IPS-20b (cell line): Measurements from ENCODE around the gene USP37.

Experiments
- H3K27ac ChIP-seq: one replicate; pipeline ENCODE4 v1.5.1; 2013; ENCODE audit warnings: low read length
- H3K27me3 ChIP-seq: 2 replicates; pipeline ENCODE4 v1.6.1; 2013; ENCODE audit warnings: mild to moderate bottlenecking, low read length, inconsistent platforms; ENCODE audit not compliant: insufficient read depth
- H3K36me3 ChIP-seq: 2 replicates; pipeline ENCODE4 v1.6.1; 2013; ENCODE audit warnings: low read depth, mild to moderate bottlenecking, inconsistent platforms, low read length, moderate library complexity; ENCODE audit not compliant: insufficient read depth
- H3K4me1 ChIP-seq: 2 replicates; pipeline ENCODE4 v1.6.1; 2013; ENCODE audit warnings: mild to moderate bottlenecking, control low read depth, inconsistent platforms, low read length, moderate library complexity; ENCODE audit not compliant: insufficient read depth
- H3K4me3 ChIP-seq: 2 replicates; pipeline ENCODE4 v1.5.1; 2013; ENCODE audit warnings: mild to moderate bottlenecking, low read length, inconsistent platforms
- H3K9ac ChIP-seq: 2 replicates; pipeline ENCODE4 v1.6.1; 2013; ENCODE audit warnings: low read depth, mild to moderate bottlenecking, inconsistent platforms, low read length, moderate library complexity
- H3K9me3 ChIP-seq: 2 replicates; pipeline ENCODE4 v1.6.1; 2013; ENCODE audit warnings: mild to moderate bottlenecking, low read depth, low read length, inconsistent platforms; ENCODE audit not compliant: insufficient read depth

The USP37 gene

DNA sequence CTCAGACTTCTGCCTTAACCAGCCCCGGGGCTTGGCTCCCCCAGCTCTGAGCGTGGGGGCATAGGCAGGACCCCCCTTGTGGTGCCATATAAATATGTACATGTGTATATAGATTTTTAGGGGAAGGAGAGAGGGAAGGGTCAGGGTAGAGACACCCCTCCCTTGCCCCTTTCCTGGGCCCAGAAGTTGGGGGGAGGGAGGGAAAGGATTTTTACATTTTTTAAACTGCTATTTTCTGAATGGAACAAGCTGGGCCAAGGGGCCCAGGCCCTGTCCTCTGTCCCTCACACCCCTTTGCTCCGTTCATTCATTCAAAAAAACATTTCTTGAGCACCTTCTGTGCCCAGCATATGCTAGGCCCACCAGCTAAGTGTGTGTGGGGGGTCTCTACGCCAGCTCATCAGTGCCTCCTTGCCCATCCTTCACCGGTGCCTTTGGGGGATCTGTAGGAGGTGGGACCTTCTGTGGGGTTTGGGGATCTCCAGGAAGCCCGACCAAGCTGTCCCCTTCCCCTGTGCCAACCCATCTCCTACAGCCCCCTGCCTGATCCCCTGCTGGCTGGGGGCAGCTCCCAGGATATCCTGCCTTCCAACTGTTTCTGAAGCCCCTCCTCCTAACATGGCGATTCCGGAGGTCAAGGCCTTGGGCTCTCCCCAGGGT, 162.9 kb downstream of the USP37 start:
- Histone ChIP-seq H3K27me3 (no peaks in the 10 kb centered on the region), H3K9ac (peak overlapping the region; percentile 82; the same call in 1 of the 2 replicates), H3K4me1 (peaks cover 15% of the 10 kb centered on the region; the same call in 1 of the 2 replicates), H3K4me3 (peak overlapping the region; percentile 78), H3K27ac (peak overlapping the region; percentile 89), H3K36me3 (peaks cover 21% of the 10 kb centered on the region), H3K9me3 (no peaks in the 10 kb centered on the region)

DNA sequence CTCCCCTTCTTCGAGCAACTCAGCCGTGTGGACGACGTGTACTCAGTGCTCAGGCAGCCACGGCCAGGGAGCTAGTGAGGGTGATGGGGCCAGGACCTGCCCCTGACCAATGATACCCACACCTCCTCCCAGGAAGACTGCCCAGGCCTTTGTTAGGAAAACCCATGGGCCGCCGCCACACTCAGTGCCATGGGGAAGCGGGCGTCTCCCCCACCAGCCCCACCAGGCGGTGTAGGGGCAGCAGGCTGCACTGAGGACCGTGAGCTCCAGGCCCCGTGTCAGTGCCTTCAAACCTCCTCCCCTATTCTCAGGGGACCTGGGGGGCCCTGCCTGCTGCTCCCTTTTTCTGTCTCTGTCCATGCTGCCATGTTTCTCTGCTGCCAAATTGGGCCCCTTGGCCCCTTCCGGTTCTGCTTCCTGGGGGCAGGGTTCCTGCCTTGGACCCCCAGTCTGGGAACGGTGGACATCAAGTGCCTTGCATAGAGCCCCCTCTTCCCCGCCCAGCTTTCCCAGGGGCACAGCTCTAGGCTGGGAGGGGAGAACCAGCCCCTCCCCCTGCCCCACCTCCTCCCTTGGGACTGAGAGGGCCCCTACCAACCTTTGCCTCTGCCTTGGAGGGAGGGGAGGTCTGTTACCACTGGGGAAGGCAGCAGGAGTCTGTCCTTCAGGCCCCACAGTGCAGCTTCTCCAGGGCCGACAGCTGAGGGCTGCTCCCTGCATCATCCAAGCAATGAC, 163.6 kb downstream of the USP37 start:
- Histone ChIP-seq H3K27ac (no peak overlapping the region), H3K9ac (peak overlapping the region; percentile 82; the same call in 1 of the 2 replicates), H3K36me3 (peaks cover 21% of the 10 kb centered on the region), H3K4me1 (peaks cover 15% of the 10 kb centered on the region; the same call in 1 of the 2 replicates), H3K4me3 (no peak overlapping the region), H3K27me3 (peaks cover under 1% of the 10 kb centered on the region; the same call in 1 of the 2 replicates), H3K9me3 (no peaks in the 10 kb centered on the region)

DNA sequence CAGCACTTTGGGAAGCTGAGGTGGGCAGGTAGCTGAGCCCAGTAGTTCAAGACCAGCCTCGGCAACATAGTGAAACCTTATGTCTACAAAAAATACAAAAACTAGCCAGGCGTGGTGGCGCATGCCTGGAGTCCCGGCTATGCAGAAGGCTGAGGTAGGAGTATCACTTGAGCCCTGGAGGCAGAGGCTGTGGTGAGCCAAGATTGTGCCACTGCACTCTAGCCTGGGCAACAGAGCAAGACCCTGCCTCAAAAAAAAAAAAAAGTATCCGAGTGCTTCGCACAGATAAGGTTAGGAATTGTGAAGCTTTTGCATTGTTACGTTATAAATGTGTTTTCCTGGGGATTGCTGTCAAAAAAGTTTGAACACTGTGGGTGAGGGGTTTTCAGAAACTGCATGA, 164.3 kb downstream of the USP37 start:
- H3K4me1 ChIP-seq = peaks cover 15% of the 10 kb centered on the region; the same call in 1 of the 2 replicates
- no peak overlapping the region for H3K4me3 ChIP-seq
- H3K27ac ChIP-seq = no peak overlapping the region
- H3K9ac ChIP-seq = no peak overlapping the region
- H3K9me3 ChIP-seq = no peaks in the 10 kb centered on the region
- H3K36me3 ChIP-seq = peaks cover 21% of the 10 kb centered on the region
- H3K27me3 ChIP-seq = peaks cover 8% of the 10 kb centered on the region

DNA sequence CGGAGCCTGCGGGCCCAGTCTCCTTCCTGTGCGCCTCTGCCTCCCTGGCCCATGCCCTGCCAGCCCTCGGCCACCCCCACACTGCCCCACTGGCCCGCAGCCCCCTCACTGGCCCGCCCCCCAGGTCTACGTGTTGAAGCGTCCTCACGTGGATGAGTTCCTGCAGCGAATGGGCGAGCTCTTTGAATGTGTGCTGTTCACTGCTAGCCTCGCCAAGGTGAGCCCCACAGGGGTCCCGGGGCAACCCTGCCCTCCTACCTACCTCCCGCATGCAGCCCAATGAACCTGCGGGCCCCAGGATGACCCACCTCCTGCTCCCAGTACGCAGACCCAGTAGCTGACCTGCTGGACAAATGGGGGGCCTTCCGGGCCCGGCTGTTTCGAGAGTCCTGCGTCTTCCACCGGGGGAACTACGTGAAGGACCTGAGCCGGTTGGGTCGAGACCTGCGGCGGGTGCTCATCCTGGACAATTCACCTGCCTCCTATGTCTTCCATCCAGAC, 165.2 kb downstream of the USP37 start:
- Histone ChIP-seq H3K4me3 (no peak overlapping the region), H3K27me3 (peaks cover 17% of the 10 kb centered on the region), H3K4me1 (peaks cover 15% of the 10 kb centered on the region; the same call in 1 of the 2 replicates), H3K27ac (no peak overlapping the region), H3K36me3 (peaks cover 21% of the 10 kb centered on the region), H3K9me3 (no peaks in the 10 kb centered on the region), H3K9ac (no peak overlapping the region)

DNA sequence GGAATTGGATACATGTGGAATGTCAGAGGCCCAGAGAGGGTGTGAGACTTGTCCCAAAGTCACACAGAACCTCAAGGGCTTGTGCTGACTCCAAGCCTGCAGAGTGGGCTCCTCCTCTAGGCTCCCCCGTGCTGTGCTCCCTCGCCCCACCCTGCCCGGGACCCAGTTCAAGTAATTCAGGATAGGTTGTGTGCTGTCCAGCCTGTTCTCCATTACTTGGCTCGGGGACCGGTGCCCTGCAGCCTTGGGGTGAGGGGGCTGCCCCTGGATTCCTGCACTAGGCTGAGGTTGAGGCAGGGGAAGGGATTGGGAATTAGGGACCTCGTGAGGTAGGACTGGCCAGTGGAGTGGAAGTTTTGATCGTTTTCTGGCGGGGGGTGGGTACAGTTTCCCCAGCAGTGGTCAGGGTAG, 165.7 kb downstream of the USP37 start:
- H3K27ac ChIP-seq = no peak overlapping the region
- peaks cover 21% of the 10 kb centered on the region for H3K36me3 ChIP-seq
- H3K9me3 ChIP-seq = no peaks in the 10 kb centered on the region
- no peak overlapping the region for H3K9ac ChIP-seq
- peaks cover 15% of the 10 kb centered on the region; the same call in 1 of the 2 replicates for H3K4me1 ChIP-seq
- peaks cover 21% of the 10 kb centered on the region for H3K27me3 ChIP-seq
- no peak overlapping the region for H3K4me3 ChIP-seq

DNA sequence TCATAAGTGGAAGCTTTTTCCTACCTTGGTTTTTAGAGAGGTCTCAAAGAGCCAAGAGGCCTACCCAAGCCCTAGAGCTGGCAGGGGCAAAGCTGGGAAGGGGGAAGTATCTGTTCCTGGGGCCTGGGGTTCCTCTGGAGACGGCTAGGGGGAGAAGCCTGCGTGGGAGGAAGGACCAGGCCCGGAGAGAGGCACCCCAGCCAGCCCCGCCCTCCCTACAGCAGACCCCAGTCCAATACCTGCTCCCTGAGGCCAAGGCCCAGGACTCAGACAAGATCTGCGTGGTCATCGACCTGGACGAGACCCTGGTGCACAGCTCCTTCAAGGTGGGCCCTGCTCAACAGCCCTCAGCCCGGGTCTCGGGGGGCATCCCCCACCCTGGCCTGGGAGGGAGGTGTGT, 166.3 kb downstream of the USP37 start:
- H3K9ac ChIP-seq = no peak overlapping the region
- peaks cover 27% of the 10 kb centered on the region for H3K27me3 ChIP-seq
- H3K4me1 ChIP-seq = peaks cover 15% of the 10 kb centered on the region; the same call in 1 of the 2 replicates
- no peak overlapping the region for H3K27ac ChIP-seq
- H3K9me3 ChIP-seq = no peaks in the 10 kb centered on the region
- H3K4me3 ChIP-seq = no peak overlapping the region
- peaks cover 21% of the 10 kb centered on the region for H3K36me3 ChIP-seq

DNA sequence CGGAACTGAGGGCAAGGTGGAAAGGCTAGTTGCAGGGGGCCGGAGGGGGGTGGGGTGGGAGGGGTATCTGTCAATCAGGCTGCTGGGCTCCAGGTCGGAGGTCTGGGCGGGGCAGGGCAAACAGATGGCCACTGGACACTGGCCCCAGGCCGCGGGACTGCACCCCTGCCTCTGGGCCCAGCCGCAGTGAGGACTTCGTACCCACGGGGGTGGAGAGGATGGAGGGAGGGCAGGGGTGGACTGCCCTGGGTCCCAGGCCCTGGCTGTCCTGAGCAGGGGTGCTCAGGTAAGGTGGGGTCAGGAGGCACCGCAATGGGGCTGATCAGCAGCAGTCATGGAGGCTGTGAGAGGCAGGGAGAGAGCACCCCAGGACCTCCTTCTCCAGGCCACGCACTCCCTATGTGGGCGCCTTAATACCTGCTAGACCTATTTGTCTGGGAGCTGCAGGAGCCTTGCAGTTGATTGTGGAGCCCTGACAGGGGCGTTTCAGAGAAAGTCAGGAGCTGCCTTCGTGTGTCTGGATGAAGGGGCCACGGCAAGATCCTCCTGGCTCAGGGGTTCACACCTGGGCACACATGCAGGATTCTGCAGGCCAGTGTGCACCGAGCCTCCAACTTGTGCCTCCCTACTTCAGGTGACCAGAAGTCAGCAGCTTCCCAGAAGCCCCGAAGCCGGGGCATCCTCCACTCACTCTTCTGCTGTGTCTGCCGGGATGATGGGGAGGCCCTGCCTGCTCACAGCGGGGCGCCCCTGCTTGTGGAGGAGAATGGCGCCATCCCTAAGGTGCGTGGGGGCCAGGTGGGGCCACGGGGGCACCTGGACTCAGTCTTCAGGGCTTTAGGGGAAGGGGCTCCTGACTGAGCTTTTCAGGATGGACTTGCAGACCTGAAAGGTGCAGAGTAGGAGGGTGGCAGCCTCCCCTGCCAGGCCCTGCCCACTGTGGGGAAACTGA, 166.9 kb downstream of the USP37 start:
- H3K9me3 ChIP-seq = no peaks in the 10 kb centered on the region
- H3K4me3 ChIP-seq = peak overlapping the region; percentile 73
- peaks cover 34% of the 10 kb centered on the region for H3K27me3 ChIP-seq
- H3K36me3 ChIP-seq = peaks cover 21% of the 10 kb centered on the region
- H3K4me1 ChIP-seq = peaks cover 18% of the 10 kb centered on the region; the same call in 1 of the 2 replicates
- no peak overlapping the region for H3K27ac ChIP-seq
- H3K9ac ChIP-seq = no peak overlapping the region
